ENCODE measurements around the gene FAM98C.

The FAM98C gene

GRCh38 chr19:38378866-38379265, 24.0 kb upstream of the FAM98C start:
- H4K20me1 ChIP-seq (ENCODE audit: insufficient read depth, low read length) = peaks cover 4% of the 10 kb centered on the region; the same call in 1 of the 2 replicates
- no peak overlapping the region for H2AFZ ChIP-seq (ENCODE audit: low read depth, low read length)
- no peaks in the 10 kb centered on the region for H3K9me3 ChIP-seq (ENCODE audit: insufficient read depth, low read length)
- H3K27me3 ChIP-seq (ENCODE audit: low read depth, low read length) = no peaks in the 10 kb centered on the region
- no peak overlapping the region for H3K27ac ChIP-seq (ENCODE audit: low read length)
- peaks cover 58% of the 10 kb centered on the region for H3K36me3 ChIP-seq (replicated peaks; ENCODE audit: low read depth, low read length)
- TF ChIP-seq, protein P1, sequence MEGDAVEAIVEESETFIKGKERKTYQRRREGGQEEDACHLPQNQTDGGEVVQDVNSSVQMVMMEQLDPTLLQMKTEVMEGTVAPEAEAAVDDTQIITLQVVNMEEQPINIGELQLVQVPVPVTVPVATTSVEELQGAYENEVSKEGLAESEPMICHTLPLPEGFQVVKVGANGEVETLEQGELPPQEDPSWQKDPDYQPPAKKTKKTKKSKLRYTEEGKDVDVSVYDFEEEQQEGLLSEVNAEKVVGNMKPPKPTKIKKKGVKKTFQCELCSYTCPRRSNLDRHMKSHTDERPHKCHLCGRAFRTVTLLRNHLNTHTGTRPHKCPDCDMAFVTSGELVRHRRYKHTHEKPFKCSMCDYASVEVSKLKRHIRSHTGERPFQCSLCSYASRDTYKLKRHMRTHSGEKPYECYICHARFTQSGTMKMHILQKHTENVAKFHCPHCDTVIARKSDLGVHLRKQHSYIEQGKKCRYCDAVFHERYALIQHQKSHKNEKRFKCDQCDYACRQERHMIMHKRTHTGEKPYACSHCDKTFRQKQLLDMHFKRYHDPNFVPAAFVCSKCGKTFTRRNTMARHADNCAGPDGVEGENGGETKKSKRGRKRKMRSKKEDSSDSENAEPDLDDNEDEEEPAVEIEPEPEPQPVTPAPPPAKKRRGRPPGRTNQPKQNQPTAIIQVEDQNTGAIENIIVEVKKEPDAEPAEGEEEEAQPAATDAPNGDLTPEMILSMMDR (IDR thresholded peaks at IDR 0.05; ENCODE audit: low read depth, low read length) = no peak
- no peak for TF ChIP-seq EZH2phosphoT487 (IDR thresholded peaks at IDR 0.05; ENCODE audit: low read depth)
- H3K9ac ChIP-seq (ENCODE audit: low read length) = no peak overlapping the region
- no peak overlapping the region for H3K4me2 ChIP-seq (ENCODE audit: low read length)
- H3K79me2 ChIP-seq (ENCODE audit: low read length) = peaks cover 41% of the 10 kb centered on the region
- H3K4me1 ChIP-seq (ENCODE audit: low read length) = peaks cover 11% of the 10 kb centered on the region
- H3K4me3 ChIP-seq (ENCODE audit: low read length) = no peak overlapping the region

GRCh38 chr19:38381138-38381537, 21.8 kb upstream of the FAM98C start:
- Histone ChIP-seq H3K27me3 (ENCODE audit: low read depth, low read length) (no peaks in the 10 kb centered on the region), H3K9me3 (ENCODE audit: insufficient read depth, low read length) (no peaks in the 10 kb centered on the region), H4K20me1 (ENCODE audit: insufficient read depth, low read length) (0 out of 2 replicates have a peak, but pooled peaks cover 3% of the 10 kb centered on the region), H3K4me2 (ENCODE audit: low read length) (no peak overlapping the region), H3K4me3 (ENCODE audit: low read length) (no peak overlapping the region), H3K27ac (ENCODE audit: low read length) (no peak overlapping the region), H3K9ac (ENCODE audit: low read length) (no peak overlapping the region), H3K79me2 (ENCODE audit: low read length) (peaks cover 25% of the 10 kb centered on the region), H3K4me1 (ENCODE audit: low read length) (peaks cover 3% of the 10 kb centered on the region; the same call in 1 of the 2 replicates), H2AFZ (ENCODE audit: low read depth, low read length) (no peak overlapping the region), H3K36me3 (replicated peaks; ENCODE audit: low read depth, low read length) (peaks cover 73% of the 10 kb centered on the region)
- TF ChIP-seq, protein P1 (IDR thresholded peaks at IDR 0.05; ENCODE audit: low read depth, low read length) = no peak
- no peak for TF ChIP-seq EZH2phosphoT487 (IDR thresholded peaks at IDR 0.05; ENCODE audit: low read depth)

- H3K36me3 ChIP-seq (replicated peaks; ENCODE audit: low read depth, low read length) = peaks cover 63% of the 10 kb centered on the region
- H3K4me3 ChIP-seq (ENCODE audit: low read length) = no peak overlapping the region
- no peak overlapping the region for H3K4me2 ChIP-seq (ENCODE audit: low read length)
- H2AFZ ChIP-seq (ENCODE audit: low read depth, low read length) = no peak overlapping the region
- TF ChIP-seq EZH2phosphoT487 (IDR thresholded peaks at IDR 0.05; ENCODE audit: low read depth) = no peak
- TF ChIP-seq, protein P1 (IDR thresholded peaks at IDR 0.05; ENCODE audit: low read depth, low read length) = no peak
- H3K27ac ChIP-seq (ENCODE audit: low read length) = no peak overlapping the region
- H3K27me3 ChIP-seq (ENCODE audit: low read depth, low read length) = no peaks in the 10 kb centered on the region
- H3K4me1 ChIP-seq (ENCODE audit: low read length) = 0 out of 2 replicates have a peak, but pooled peaks cover 5% of the 10 kb centered on the region
- no peak overlapping the region for H3K9ac ChIP-seq (ENCODE audit: low read length)
- 0 out of 2 replicates have a peak, but pooled peaks cover 3% of the 10 kb centered on the region for H4K20me1 ChIP-seq (ENCODE audit: insufficient read depth, low read length)
- H3K9me3 ChIP-seq (ENCODE audit: insufficient read depth, low read length) = no peaks in the 10 kb centered on the region
- peaks cover 5% of the 10 kb centered on the region for H3K79me2 ChIP-seq (ENCODE audit: low read length)
Observed at GRCh38 chr19:38383184-38383583, 19.7 kb upstream of the FAM98C start.

DNA sequence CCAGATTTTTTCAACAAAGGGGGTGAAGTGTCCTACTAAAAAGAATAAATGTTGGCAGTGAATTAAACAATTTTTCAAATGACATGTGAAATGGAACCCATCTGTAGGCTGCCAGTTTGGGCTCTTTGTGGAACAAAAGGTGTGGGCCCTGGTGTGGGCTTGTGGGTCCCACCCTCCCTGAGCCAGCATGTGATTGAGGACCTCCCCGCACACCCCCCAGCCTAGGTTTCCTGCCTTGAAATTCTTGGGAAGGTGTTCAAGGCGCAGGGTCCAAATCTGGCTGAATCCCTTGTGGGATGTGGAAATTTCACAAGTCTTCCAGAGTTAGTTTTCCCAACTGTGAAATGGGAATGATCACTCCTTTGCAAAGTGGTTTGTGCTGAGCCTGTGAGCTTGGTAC, 19.1 kb upstream of the FAM98C start:
- no peaks in the 10 kb centered on the region for H3K9me3 ChIP-seq (ENCODE audit: insufficient read depth, low read length)
- H3K27me3 ChIP-seq (ENCODE audit: low read depth, low read length) = no peaks in the 10 kb centered on the region
- no peak for TF ChIP-seq EZH2phosphoT487 (IDR thresholded peaks at IDR 0.05; ENCODE audit: low read depth)
- TF ChIP-seq, protein P1 (IDR thresholded peaks at IDR 0.05; ENCODE audit: low read depth, low read length) = no peak
- H3K4me3 ChIP-seq (ENCODE audit: low read length) = no peak overlapping the region
- no peak overlapping the region for H3K4me2 ChIP-seq (ENCODE audit: low read length)
- H3K4me1 ChIP-seq (ENCODE audit: low read length) = 0 out of 2 replicates have a peak, but pooled peaks cover 5% of the 10 kb centered on the region
- peaks cover 63% of the 10 kb centered on the region for H3K36me3 ChIP-seq (replicated peaks; ENCODE audit: low read depth, low read length)
- no peak overlapping the region for H3K9ac ChIP-seq (ENCODE audit: low read length)
- H4K20me1 ChIP-seq (ENCODE audit: insufficient read depth, low read length) = 0 out of 2 replicates have a peak, but pooled peaks cover 3% of the 10 kb centered on the region
- H2AFZ ChIP-seq (ENCODE audit: low read depth, low read length) = no peak overlapping the region
- H3K27ac ChIP-seq (ENCODE audit: low read length) = no peak overlapping the region
- peaks cover 5% of the 10 kb centered on the region for H3K79me2 ChIP-seq (ENCODE audit: low read length)

All from OCI-LY3 (cell line).